CD14-positive monocyte (primary cell): ENCODE results near the gene CDH23. TPM values are rescaled to one million over a fixed set of nuclear protein-coding genes. Genes with fewer than 3 reads are reported as not detected.

Experiments used
- DNase-seq, 3 donors: peaks; one replicate each; pipeline ENCODE4 v3.0.0-alpha.2; 2011 to 2022
- H2AFZ ChIP-seq: 2 replicates; pipeline ENCODE4 v1.6.0; 2012; ENCODE audit warnings: mild to moderate bottlenecking, low read depth, low read length, inconsistent platforms; ENCODE audit not compliant: insufficient read depth, poor library complexity, severe bottlenecking
- H3K27ac ChIP-seq, 2 donors: 1 replicate in 1 of 2; 2 replicates in 1 of 2; pipeline ENCODE4 v1.5.1; 2012 to 2013; ENCODE audit warnings: low read length in 2 of 2, control low read depth in 1 of 2, inconsistent platforms in 1 of 2, low read depth in 1 of 2, mild to moderate bottlenecking in 1 of 2
- H3K27me3 ChIP-seq, 2 donors: one replicate each; pipeline versions ENCODE4 v1.6.0 to v1.6.1; 2011 to 2013; ENCODE audit warnings: low read length in 2 of 2; ENCODE audit not compliant: control insufficient read depth in 2 of 2, insufficient read depth in 2 of 2
- H3K36me3 ChIP-seq, 2 donors: replicated peaks in 1 of 2; 1 replicate in 1 of 2; 2 replicates in 1 of 2; pipeline versions ENCODE4 v1.5.1 to v1.6.1; 2012 to 2013; ENCODE audit warnings: low read length in 2 of 2, control low read depth in 1 of 2, inconsistent platforms in 1 of 2, mild to moderate bottlenecking in 1 of 2; ENCODE audit not compliant: insufficient read depth in 2 of 2, control insufficient read depth in 1 of 2
- H3K4me1 ChIP-seq, 2 donors: 1 replicate in 1 of 2; 2 replicates in 1 of 2; pipeline versions ENCODE4 v1.5.1 to v1.6.1; 2012 to 2013; ENCODE audit warnings: low read length in 2 of 2, control low read depth in 1 of 2, inconsistent platforms in 1 of 2, mild to moderate bottlenecking in 1 of 2, moderate library complexity in 1 of 2; ENCODE audit not compliant: insufficient read depth in 2 of 2, control insufficient read depth in 1 of 2
- H3K4me2 ChIP-seq: replicated peaks from 2 replicates; pipeline ENCODE3; 2012; ENCODE audit warnings: low read length, moderate library complexity, mild to moderate bottlenecking; ENCODE audit not compliant: poor library complexity, severe bottlenecking; ENCODE audit errors: extremely low read depth
- H3K4me3 ChIP-seq, 3 experiments: fragments of 200-600 bp in 1 of 3; sonication (generic) in 1 of 3; replicated peaks in 1 of 3; 1 replicate in 2 of 3; 2 replicates in 1 of 3; pipeline ENCODE4 v1.5.1; 2011 to 2013; ENCODE audit warnings: low read length in 3 of 3, mild to moderate bottlenecking in 3 of 3, control low read depth in 2 of 3, low read depth in 2 of 3, inconsistent platforms in 1 of 3, moderate library complexity in 1 of 3
- H3K79me2 ChIP-seq: 2 replicates; pipeline ENCODE4 v1.6.0; 2012; ENCODE audit warnings: mild to moderate bottlenecking, control low read depth, inconsistent platforms, low read length, moderate library complexity; ENCODE audit not compliant: insufficient read depth
- H3K9ac ChIP-seq: 2 replicates; pipeline ENCODE4 v1.6.0; 2017; ENCODE audit warnings: low read length, mild to moderate bottlenecking; ENCODE audit not compliant: insufficient read depth, poor library complexity, severe bottlenecking
- H3K9me3 ChIP-seq, 2 donors: replicated peaks in 1 of 2; 1 replicate in 1 of 2; 2 replicates in 1 of 2; pipeline versions ENCODE4 v1.5.1 to v1.6.1; 2012 to 2013; ENCODE audit warnings: low read length in 2 of 2, control low read depth in 1 of 2; ENCODE audit not compliant: control insufficient read depth in 1 of 2, insufficient read depth in 1 of 2
- H4K20me1 ChIP-seq: 2 replicates; pipeline ENCODE4 v1.6.0; 2012; ENCODE audit warnings: mild to moderate bottlenecking, low read length, control low read depth, moderate library complexity; ENCODE audit not compliant: insufficient read depth
- H3K27ac Mint-ChIP-seq, 7 donors: one replicate each; pipeline ENCODE4 v1.8.0; 2020; ENCODE audit warnings: mild to moderate bottlenecking in 7 of 7, mixed read lengths in 7 of 7, moderate library complexity in 6 of 7, inconsistent platforms in 2 of 7
- H3K27me3 Mint-ChIP-seq, 3 donors: one replicate each; pipeline ENCODE4 v1.8.0; 2021 to 2022; ENCODE audit warnings: low read depth in 3 of 3, mild to moderate bottlenecking in 3 of 3, mixed read lengths in 3 of 3, moderate library complexity in 3 of 3, inconsistent platforms in 1 of 3
- H3K36me3 Mint-ChIP-seq, 2 donors: one replicate each; pipeline ENCODE4 v1.8.0; 2020; ENCODE audit warnings: mixed read lengths in 2 of 2, inconsistent platforms in 1 of 2, mild to moderate bottlenecking in 1 of 2
- H3K4me1 Mint-ChIP-seq: one replicate; pipeline ENCODE4 v1.8.0; 2020; ENCODE audit warnings: mild to moderate bottlenecking, mixed read lengths
- H3K4me3 Mint-ChIP-seq, 2 donors: one replicate each; pipeline ENCODE4 v1.8.0; 2020; ENCODE audit warnings: mild to moderate bottlenecking in 2 of 2, mixed read lengths in 2 of 2, moderate library complexity in 1 of 2
- H3K9me3 Mint-ChIP-seq, 7 donors: one replicate each; pipeline ENCODE4 v1.8.0; 2020 to 2022; ENCODE audit warnings: mixed read lengths in 7 of 7, mild to moderate bottlenecking in 6 of 7, moderate library complexity in 6 of 7, inconsistent platforms in 2 of 7
- WGBS: methylation state at CpG from one replicate; pipeline ENCODE4 v1.1.5; 2013; ENCODE audit warnings: missing lambda C conversion rate; ENCODE audit not compliant: insufficient coverage; 5-methylcytosine and 5-hydroxymethylcytosine counted together
- intact Hi-C, 2 donors: fragments of 100-400 bp; cut with micrococcal nuclease; formaldehyde crosslinking; loops; one replicate each; pipeline versions ENCODE4 v1.15.0 to v1.15.1; 2023
- polyA plus RNA-seq, 3 donors: library from polyadenylated mRNA; depleted of rRNA in 1 of 3; unstranded in 2 of 3; stranded (reverse) in 1 of 3; fragments of 300-500 nt in 2 of 3; fragments of >200 nt in 1 of 3; fragmentation: Illumina TruSeq in 2 of 3; gene quantifications; 1 replicate in 2 of 3; 2 replicates in 1 of 3; pipeline ENCODE4 v1.2.3, GENCODE V29; 2012 to 2021
- TF ChIP-seq, protein P1 (sequence below): fragments of 200-600 bp; IDR thresholded peaks from one replicate; pipeline ENCODE4 v1.8.0; 2022; ENCODE audit warnings: antibody characterized with exemption, mild to moderate bottlenecking

The CDH23 gene
- polyA plus RNA-seq, 3 donors: 8.2 to 36.2 (median 10.5) TPM

DNA sequence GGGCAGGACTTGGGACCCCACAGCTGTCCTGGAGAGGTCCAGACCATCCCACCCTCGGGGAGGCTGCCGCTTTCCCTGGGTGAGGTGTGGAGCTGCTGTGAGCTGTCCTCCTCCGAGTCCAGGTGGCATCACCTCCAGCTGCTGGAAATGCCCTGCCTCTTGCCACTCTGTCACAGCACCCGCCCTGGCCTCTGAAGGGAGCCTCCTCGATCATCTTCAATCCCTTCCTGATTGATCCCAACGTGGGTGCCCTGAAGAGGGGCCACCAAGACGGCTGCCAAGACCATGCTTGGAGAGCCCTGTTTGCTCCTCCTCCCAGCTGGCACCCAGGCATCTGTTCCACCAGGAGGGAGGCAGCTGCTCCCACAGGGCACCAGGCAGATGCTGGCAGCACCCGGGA lies 318.3 kb downstream of the CDH23 start:
- intact Hi-C loops: no loop called here
- Mint-ChIP-seq H3K4me1 (peaks cover 96% of the 10 kb centered on the region), H3K9me3 (no peaks in the 10 kb centered on the region), H3K27ac (peak overlapping the region in 6 of 7 donors; percentile 50 to 97 (median 92)), H3K27me3 (peaks cover 0 to 1% (median 0%) of the 10 kb centered on the region in 3 donors), H3K36me3 (peaks cover 26 to 48% of the 10 kb centered on the region in 2 donors), H3K4me3 (peak overlapping the region; percentile 95 to 98)
- H3K9me3 ChIP-seq: no peaks in the 10 kb centered on the region
- H4K20me1 ChIP-seq: peaks cover 47% of the 10 kb centered on the region
- H3K27ac ChIP-seq: peak overlapping the region; percentile 84
- peaks cover 98% of the 10 kb centered on the region in 2 donors for H3K4me1 ChIP-seq
- no peak overlapping the region for H2AFZ ChIP-seq
- H3K27me3 ChIP-seq: no peaks in the 10 kb centered on the region
- TF ChIP-seq, protein P1, sequence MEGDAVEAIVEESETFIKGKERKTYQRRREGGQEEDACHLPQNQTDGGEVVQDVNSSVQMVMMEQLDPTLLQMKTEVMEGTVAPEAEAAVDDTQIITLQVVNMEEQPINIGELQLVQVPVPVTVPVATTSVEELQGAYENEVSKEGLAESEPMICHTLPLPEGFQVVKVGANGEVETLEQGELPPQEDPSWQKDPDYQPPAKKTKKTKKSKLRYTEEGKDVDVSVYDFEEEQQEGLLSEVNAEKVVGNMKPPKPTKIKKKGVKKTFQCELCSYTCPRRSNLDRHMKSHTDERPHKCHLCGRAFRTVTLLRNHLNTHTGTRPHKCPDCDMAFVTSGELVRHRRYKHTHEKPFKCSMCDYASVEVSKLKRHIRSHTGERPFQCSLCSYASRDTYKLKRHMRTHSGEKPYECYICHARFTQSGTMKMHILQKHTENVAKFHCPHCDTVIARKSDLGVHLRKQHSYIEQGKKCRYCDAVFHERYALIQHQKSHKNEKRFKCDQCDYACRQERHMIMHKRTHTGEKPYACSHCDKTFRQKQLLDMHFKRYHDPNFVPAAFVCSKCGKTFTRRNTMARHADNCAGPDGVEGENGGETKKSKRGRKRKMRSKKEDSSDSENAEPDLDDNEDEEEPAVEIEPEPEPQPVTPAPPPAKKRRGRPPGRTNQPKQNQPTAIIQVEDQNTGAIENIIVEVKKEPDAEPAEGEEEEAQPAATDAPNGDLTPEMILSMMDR: no peak
- no peak for DNase-seq
- H3K9ac ChIP-seq: peak overlapping the region; percentile 76
- 67% methylated on average over 6 of the region's 8 CpGs for WGBS
- peak overlapping the region; percentile 64 to 89 (median 75) for H3K4me3 ChIP-seq
- H3K36me3 ChIP-seq: peaks cover 7 to 28% of the 10 kb centered on the region in 2 donors
- H3K79me2 ChIP-seq: peaks cover 63% of the 10 kb centered on the region
- H3K4me2 ChIP-seq: peak overlapping the region; percentile 96

DNA sequence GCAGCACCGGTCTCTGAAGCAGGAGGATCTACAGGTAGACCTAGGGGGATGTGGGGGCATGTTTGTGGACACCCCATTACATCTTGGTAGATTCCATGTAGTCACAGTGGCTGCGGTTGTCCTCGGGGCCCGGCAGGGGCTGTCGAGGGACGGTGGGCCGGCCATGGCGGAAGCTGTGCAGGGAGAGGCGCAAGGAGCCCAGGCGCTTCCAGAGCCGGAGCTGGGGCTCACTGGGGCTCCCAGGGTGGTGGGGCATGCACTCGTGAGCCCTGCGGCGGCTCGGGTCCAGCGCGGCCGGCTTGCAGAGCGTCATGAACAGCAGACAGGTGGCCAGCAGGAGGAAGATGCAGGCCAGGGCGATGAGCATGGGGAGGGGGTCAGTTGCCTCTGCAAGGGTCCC lies 319.1 kb downstream of the CDH23 start:
- Histone ChIP-seq H3K4me1 (peaks cover 90 to 98% of the 10 kb centered on the region in 2 donors), H4K20me1 (peaks cover 55% of the 10 kb centered on the region), H2AFZ (no peak overlapping the region), H3K4me3 (peak overlapping the region; percentile 64 to 89 (median 75)), H3K4me2 (peak overlapping the region; percentile 96), H3K27ac (peak overlapping the region; percentile 84), H3K27me3 (no peaks in the 10 kb centered on the region), H3K36me3 (peaks cover 7 to 28% of the 10 kb centered on the region in 2 donors), H3K79me2 (peaks cover 63% of the 10 kb centered on the region), H3K9ac (peak overlapping the region; percentile 76), H3K9me3 (no peaks in the 10 kb centered on the region)
- 97% methylated on average over 20 of the region's 20 CpGs for WGBS
- intact Hi-C loops: no loop called here
- Mint-ChIP-seq H3K36me3 (peaks cover 26 to 47% of the 10 kb centered on the region in 2 donors), H3K4me3 (peak overlapping the region; percentile 95 to 98), H3K9me3 (no peaks in the 10 kb centered on the region), H3K27ac (peak overlapping the region in 6 of 7 donors; percentile 75 to 97 (median 92)), H3K27me3 (peaks cover 0 to 1% (median 0%) of the 10 kb centered on the region in 3 donors), H3K4me1 (peaks cover 96% of the 10 kb centered on the region)
- no peak for DNase-seq
- TF ChIP-seq, protein P1: no peak
